B cell (primary cell): ENCODE data around the gene CSDE1. TPM values are rescaled to one million over a fixed set of nuclear protein-coding genes. Genes with fewer than 3 reads are reported as not detected.

Experiments
- ATAC-seq: fragments of 200-7000 bp; cut with Tn5 transposase; one replicate; pipeline ENCODE4 v1.10.0; 2021; ENCODE audit warnings: low read depth, mild to moderate bottlenecking, moderate number of reproducible peaks, moderate library complexity
- CTCF ChIA-PET: fragments of 350-600 bp; sonication (Branson Sonifier 250); formaldehyde crosslinking; loops from one replicate; lab custom pipeline; 2021; ENCODE audit warnings: antibody characterized with exemption, inconsistent platforms; lab: Charles Lee
- POLR2A ChIA-PET: fragments of 350-600 bp; sonication (Branson Sonifier 250); formaldehyde crosslinking; loops from one replicate; lab custom pipeline; 2021; ENCODE audit warnings: antibody characterized with exemption; lab: Charles Lee
- DNase-seq: peaks from one replicate; pipeline ENCODE4 v3.0.0; 2013
- H2AFZ ChIP-seq: 2 replicates; pipeline ENCODE4 v1.6.1; 2012; ENCODE audit warnings: mild to moderate bottlenecking, low read depth, low read length; ENCODE audit not compliant: insufficient read depth, poor library complexity, severe bottlenecking
- H3K27ac ChIP-seq, 2 donors: 1 replicate in 1 of 2; 2 replicates in 1 of 2; pipeline ENCODE4 v1.5.1; 2012 to 2013; ENCODE audit warnings: low read length in 2 of 2, mild to moderate bottlenecking in 2 of 2, moderate library complexity in 1 of 2
- H3K27me3 ChIP-seq, 4 experiments: fragments of 200-600 bp in 1 of 4; sonication (generic) in 1 of 4; replicated peaks in 1 of 4; 1 replicate in 2 of 4; 2 replicates in 2 of 4; pipeline versions ENCODE4 v1.6.1 to v1.7.0; 2013 to 2016; ENCODE audit warnings: low read length in 3 of 4, mild to moderate bottlenecking in 2 of 4, mixed read lengths in 1 of 4, moderate library complexity in 1 of 4; ENCODE audit not compliant: insufficient read depth in 4 of 4, control insufficient read depth in 3 of 4; ENCODE audit errors: control extremely low read depth in 1 of 4
- H3K36me3 ChIP-seq, 2 experiments: replicated peaks in 1 of 2; 1 replicate in 1 of 2; 2 replicates in 1 of 2; pipeline versions ENCODE4 v1.6.1 to v1.7.1; 2013; ENCODE audit warnings: low read length in 1 of 2; ENCODE audit not compliant: insufficient read depth in 2 of 2, control insufficient read depth in 1 of 2; ENCODE audit errors: control extremely low read depth in 1 of 2, extremely low read depth in 1 of 2
- H3K4me1 ChIP-seq, 2 donors: fragments of 200-600 bp in 1 of 2; sonication (generic) in 1 of 2; 1 replicate in 1 of 2; 2 replicates in 1 of 2; pipeline versions ENCODE4 v1.5.1 to v1.6.1; 2013 to 2017; ENCODE audit warnings: low read length in 2 of 2; ENCODE audit not compliant: control insufficient read depth in 2 of 2, insufficient read depth in 2 of 2
- H3K4me2 ChIP-seq: replicated peaks from 2 replicates; pipeline ENCODE3; 2012; ENCODE audit warnings: mild to moderate bottlenecking, low read depth, low read length; ENCODE audit not compliant: poor library complexity, severe bottlenecking
- H3K4me3 ChIP-seq, 5 experiments: fragments of 200-600 bp in 1 of 5; sonication (generic) in 1 of 5; 1 replicate in 3 of 5; 2 replicates in 2 of 5; pipeline versions ENCODE4 v1.5.1 to v1.7.0; 2011 to 2016; ENCODE audit warnings: low read length in 4 of 5, mild to moderate bottlenecking in 4 of 5, low read depth in 2 of 5, control low read depth in 1 of 5, moderate library complexity in 1 of 5; ENCODE audit not compliant: insufficient read depth in 1 of 5; ENCODE audit errors: control extremely low read depth in 1 of 5, extremely low read depth in 1 of 5
- H3K79me2 ChIP-seq: fragments of 200-600 bp; sonication (generic); one replicate; pipeline ENCODE4 v1.6.0; 2016; ENCODE audit warnings: low read length; ENCODE audit not compliant: control insufficient read depth, insufficient read depth
- H3K9ac ChIP-seq: fragments of 200-600 bp; sonication (generic); 2 replicates; pipeline ENCODE4 v1.6.1; 2017; ENCODE audit warnings: mild to moderate bottlenecking, low read length, moderate library complexity
- H3K9me3 ChIP-seq, 3 donors: one replicate each; pipeline versions ENCODE4 v1.6.1 to v1.7.1; 2013; ENCODE audit warnings: low read length in 2 of 3; ENCODE audit not compliant: control insufficient read depth in 2 of 3, insufficient read depth in 1 of 3; ENCODE audit errors: control extremely low read depth in 1 of 3
- H4K20me1 ChIP-seq: 2 replicates; pipeline ENCODE4 v1.6.0; 2012; ENCODE audit warnings: mild to moderate bottlenecking, low read length; ENCODE audit not compliant: insufficient read depth, control insufficient read depth, poor library complexity, severe bottlenecking
- H3K27ac Mint-ChIP-seq: one replicate; pipeline ENCODE4 v1.8.0; 2021; ENCODE audit warnings: mixed read lengths
- H3K27me3 Mint-ChIP-seq: one replicate; pipeline ENCODE4 v1.8.0; 2021; ENCODE audit warnings: mixed read lengths
- H3K4me1 Mint-ChIP-seq: one replicate; pipeline ENCODE4 v1.8.0; 2021; ENCODE audit warnings: mixed read lengths
- H3K4me3 Mint-ChIP-seq: one replicate; pipeline ENCODE4 v1.8.0; 2021; ENCODE audit warnings: mixed read lengths
- H3K9me3 Mint-ChIP-seq: one replicate; pipeline ENCODE4 v1.8.0; 2022; ENCODE audit warnings: mixed read lengths; ENCODE audit not compliant: insufficient read depth
- EZH2 ChIP-seq: IDR thresholded peaks from 2 replicates; pipeline ENCODE4 v1.6.1; 2012; ENCODE audit warnings: borderline replicate concordance, low read depth, mild to moderate bottlenecking, moderate library complexity, low read length; ENCODE audit not compliant: insufficient read depth, poor library complexity, severe bottlenecking
- WGBS: methylation state at CpG from one replicate; pipeline ENCODE4 v1.1.5; 2013; ENCODE audit warnings: missing lambda C conversion rate; ENCODE audit not compliant: insufficient coverage; 5-methylcytosine and 5-hydroxymethylcytosine counted together
- intact Hi-C: fragments of 100-400 bp; cut with micrococcal nuclease; formaldehyde crosslinking; loops from one replicate; pipeline ENCODE4 v1.10.0; 2022
- polyA plus RNA-seq: library from polyadenylated mRNA; depleted of rRNA; stranded (reverse); fragments of >200 nt; gene quantifications from 2 replicates; pipeline ENCODE4 v1.2.3, GENCODE V29; 2012
- total RNA-seq, 2 donors: library from RNA; stranded (reverse); fragments of 120-200 nt in 1 of 2; gene quantifications; 1 replicate in 1 of 2; 2 replicates in 1 of 2; pipeline versions ENCODE4 v1.2.3 to v1.2.4, GENCODE V29; 2013 to 2022
- TF ChIP-seq, protein P1 (sequence below): fragments of 200-600 bp; IDR thresholded peaks from one replicate; pipeline ENCODE4 v1.8.0; 2022; ENCODE audit warnings: antibody characterized with exemption, mild to moderate bottlenecking

Gene CSDE1
- total and polyA plus RNA-seq, 2 donors (not counting 1 experiment from before 2014, with no cell fraction given) = 114 to 454 TPM

GRCh38 chr1:114729782-114730181 lies 28.0 kb downstream of the CSDE1 start:
- POLR2A ChIA-PET = no interaction called here

GRCh38 chr1:114728553-114728952 lies 29.2 kb downstream of the CSDE1 start:
- H3K27ac Mint-ChIP-seq = no peak overlapping the region
- no peak overlapping the region for H3K4me3 Mint-ChIP-seq
- intact Hi-C loops = no loop called here
- H3K4me1 Mint-ChIP-seq = no peaks in the 10 kb centered on the region
- Histone ChIP-seq H3K9me3 (no peaks in the 10 kb centered on the region), H3K9ac (no peak overlapping the region), H3K27ac (no peak overlapping the region), H3K27me3 (no peaks in the 10 kb centered on the region), H3K4me1 (no peaks in the 10 kb centered on the region), H3K36me3 (peaks cover 48 to 95% of the 10 kb centered on the region in 2 experiments), H3K4me2 (no peak overlapping the region), H3K4me3 (no peak overlapping the region), H4K20me1 (peaks cover 8% of the 10 kb centered on the region), H3K79me2 (peaks cover 6% of the 10 kb centered on the region), H2AFZ (no peak overlapping the region)
- no CpG with 5 or more reads among the region's 2 CpGs for WGBS
- DNase-seq (no peak), ATAC-seq (no peak)
- CTCF ChIA-PET = no interaction called here
- H3K27me3 Mint-ChIP-seq = no peaks in the 10 kb centered on the region
- POLR2A ChIA-PET = no interaction called here
- H3K9me3 Mint-ChIP-seq = no peaks in the 10 kb centered on the region
- TF ChIP-seq, protein P1, sequence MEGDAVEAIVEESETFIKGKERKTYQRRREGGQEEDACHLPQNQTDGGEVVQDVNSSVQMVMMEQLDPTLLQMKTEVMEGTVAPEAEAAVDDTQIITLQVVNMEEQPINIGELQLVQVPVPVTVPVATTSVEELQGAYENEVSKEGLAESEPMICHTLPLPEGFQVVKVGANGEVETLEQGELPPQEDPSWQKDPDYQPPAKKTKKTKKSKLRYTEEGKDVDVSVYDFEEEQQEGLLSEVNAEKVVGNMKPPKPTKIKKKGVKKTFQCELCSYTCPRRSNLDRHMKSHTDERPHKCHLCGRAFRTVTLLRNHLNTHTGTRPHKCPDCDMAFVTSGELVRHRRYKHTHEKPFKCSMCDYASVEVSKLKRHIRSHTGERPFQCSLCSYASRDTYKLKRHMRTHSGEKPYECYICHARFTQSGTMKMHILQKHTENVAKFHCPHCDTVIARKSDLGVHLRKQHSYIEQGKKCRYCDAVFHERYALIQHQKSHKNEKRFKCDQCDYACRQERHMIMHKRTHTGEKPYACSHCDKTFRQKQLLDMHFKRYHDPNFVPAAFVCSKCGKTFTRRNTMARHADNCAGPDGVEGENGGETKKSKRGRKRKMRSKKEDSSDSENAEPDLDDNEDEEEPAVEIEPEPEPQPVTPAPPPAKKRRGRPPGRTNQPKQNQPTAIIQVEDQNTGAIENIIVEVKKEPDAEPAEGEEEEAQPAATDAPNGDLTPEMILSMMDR = no peak
- TF ChIP-seq EZH2 = no peak

More at GRCh38 chr1:114729782-114730181, 28.0 kb downstream of the CSDE1 start:
- Histone ChIP-seq H3K4me1 (no peaks in the 10 kb centered on the region), H3K4me3 (no peak overlapping the region), H3K4me2 (no peak overlapping the region), H3K27me3 (no peaks in the 10 kb centered on the region), H3K36me3 (peaks cover 48 to 95% of the 10 kb centered on the region in 2 experiments), H3K9ac (no peak overlapping the region), H3K27ac (no peak overlapping the region), H3K9me3 (no peaks in the 10 kb centered on the region), H4K20me1 (peaks cover 8% of the 10 kb centered on the region), H2AFZ (no peak overlapping the region), H3K79me2 (peaks cover 6% of the 10 kb centered on the region)
- no peak for DNase-seq
- TF ChIP-seq, protein P1 = no peak
- no peak for TF ChIP-seq EZH2
- WGBS = no CpG with 5 or more reads among the region's 1 CpG
- CTCF ChIA-PET = no interaction called here
- H3K27me3 Mint-ChIP-seq = no peaks in the 10 kb centered on the region
- H3K9me3 Mint-ChIP-seq = no peaks in the 10 kb centered on the region
- H3K4me1 Mint-ChIP-seq = no peaks in the 10 kb centered on the region
- H3K4me3 Mint-ChIP-seq = no peak overlapping the region
- no peak for ATAC-seq
- intact Hi-C loops = no loop called here
- no peak overlapping the region for H3K27ac Mint-ChIP-seq
